ENCODE measurements around the gene PHF8.

GRCh38 chrX:53926030-53926429 lies 118.2 kb downstream of the PHF8 start:
- no peak for TF ChIP-seq CTCF (IDR thresholded peaks at IDR 0.05)
- TF ChIP-seq ZFX (IDR thresholded peaks at IDR 0.05; ENCODE audit: borderline replicate concordance) = no peak
